H1 (cell line): ENCODE measurements around the gene FOXC1.

Experiments
- CHD2 ChIP-seq: IDR thresholded peaks from 2 replicates; pipeline ENCODE4 v1.6.1; 2012; ENCODE audit warnings: low read length, improper control_type of control experiment
- CTCF ChIP-seq, 3 experiments: IDR thresholded peaks; 1 replicate in 2 of 3; 2 replicates in 1 of 3; pipeline versions ENCODE4 v1.5.1 to v1.6.1; 2011; ENCODE audit warnings: low read length in 3 of 3, mild to moderate bottlenecking in 3 of 3, inconsistent platforms in 2 of 3, low read depth in 1 of 3, moderate library complexity in 1 of 3; ENCODE audit not compliant: insufficient read depth in 1 of 3; ENCODE audit errors: control extremely low read depth in 1 of 3
- EP300 ChIP-seq, 2 experiments: IDR thresholded peaks; 1 replicate in 1 of 2; 2 replicates in 1 of 2; pipeline ENCODE4 v1.6.1; 2011 to 2012; ENCODE audit warnings: low read depth in 2 of 2, low read length in 2 of 2, mild to moderate bottlenecking in 2 of 2, borderline replicate concordance in 1 of 2, inconsistent platforms in 1 of 2, moderate library complexity in 1 of 2
- KDM1A ChIP-seq: fragments of 200-600, 300-600 bp; sonication (generic); IDR thresholded peaks from 2 replicates; pipeline ENCODE4 v1.7.1; 2016; ENCODE audit warnings: mild to moderate bottlenecking, low read length, borderline replicate concordance
- MAFK ChIP-seq: IDR thresholded peaks from 2 replicates; pipeline ENCODE4 v1.6.1; 2012; ENCODE audit warnings: low read depth, mild to moderate bottlenecking, improper control_type of control experiment, low read length
- POLR2AphosphoS5 ChIP-seq: IDR thresholded peaks from 2 replicates; pipeline ENCODE4 v1.6.1; 2011; ENCODE audit warnings: low read depth, low read length
- SUZ12 ChIP-seq: fragments of 200-600 bp; sonication (generic); IDR thresholded peaks from 2 replicates; pipeline ENCODE4 v1.6.1; 2012; ENCODE audit warnings: mild to moderate bottlenecking, inconsistent platforms, low read length, moderate library complexity, mixed read lengths
- ZNF274 ChIP-seq: IDR thresholded peaks from 2 replicates; pipeline ENCODE4 v1.7.0; 2012; ENCODE audit warnings: low read length, borderline replicate concordance; ENCODE audit errors: extremely low read depth
- TF ChIP-seq, protein P1 (sequence below): IDR thresholded peaks from 2 replicates; pipeline ENCODE4 v1.6.1; 2012; ENCODE audit warnings: inconsistent platforms
- TF ChIP-seq, protein P2 (sequence below): IDR thresholded peaks from 2 replicates; pipeline ENCODE4 v1.6.1; 2012; ENCODE audit warnings: low read length, inconsistent platforms

DNA sequence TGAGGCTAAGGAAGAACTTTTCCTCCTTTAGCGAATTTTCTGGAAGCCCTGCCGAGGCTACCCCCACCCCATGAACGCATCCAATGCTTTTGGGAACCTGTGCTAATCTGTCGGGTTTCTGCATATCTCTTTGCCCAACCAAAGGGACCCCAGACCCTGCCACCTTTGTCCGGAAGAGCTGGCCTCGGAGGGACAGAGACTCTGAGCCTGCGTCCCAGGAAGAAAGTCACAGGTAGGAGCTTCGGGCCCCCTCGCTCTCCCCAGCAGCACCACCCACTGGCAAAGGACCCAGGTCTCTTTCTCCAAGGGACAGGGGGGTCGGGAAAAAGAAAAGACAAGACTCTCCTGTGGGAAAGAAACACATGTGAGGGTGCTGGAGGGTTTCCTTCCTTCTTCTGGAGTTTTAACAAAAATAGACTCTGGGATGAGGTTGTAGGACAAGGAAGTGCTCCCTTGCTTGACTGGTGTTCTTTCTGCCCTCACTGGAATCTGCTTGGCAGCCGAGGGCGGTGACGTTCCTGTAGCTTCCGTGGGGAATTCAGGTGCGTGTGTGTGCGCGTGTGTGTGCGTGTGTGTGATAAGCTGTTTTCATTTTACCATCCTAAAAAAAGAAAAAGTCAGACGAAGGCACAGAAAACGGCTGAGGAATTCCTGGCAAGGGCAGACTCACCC, 16.3 kb upstream of the FOXC1 start:
- TF ChIP-seq CTCF (IDR thresholded peaks at IDR 0.05; ENCODE audit: control extremely low read depth in 1 of 3, insufficient read depth in 1 of 3, low read depth in 1 of 3, low read length in 3 of 3) (no peak), SUZ12 (no peak), EP300 (IDR thresholded peaks at IDR 0.05; ENCODE audit: borderline replicate concordance in 1 of 2, low read depth in 2 of 2, low read length in 2 of 2) (no peak), POLR2AphosphoS5 (no peak), ZNF274 (no peak), KDM1A (no peak), CHD2 (no peak), MAFK (no peak)
- TF ChIP-seq, protein P1, sequence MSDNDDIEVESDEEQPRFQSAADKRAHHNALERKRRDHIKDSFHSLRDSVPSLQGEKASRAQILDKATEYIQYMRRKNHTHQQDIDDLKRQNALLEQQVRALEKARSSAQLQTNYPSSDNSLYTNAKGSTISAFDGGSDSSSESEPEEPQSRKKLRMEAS = no peak
- TF ChIP-seq, protein P2, sequence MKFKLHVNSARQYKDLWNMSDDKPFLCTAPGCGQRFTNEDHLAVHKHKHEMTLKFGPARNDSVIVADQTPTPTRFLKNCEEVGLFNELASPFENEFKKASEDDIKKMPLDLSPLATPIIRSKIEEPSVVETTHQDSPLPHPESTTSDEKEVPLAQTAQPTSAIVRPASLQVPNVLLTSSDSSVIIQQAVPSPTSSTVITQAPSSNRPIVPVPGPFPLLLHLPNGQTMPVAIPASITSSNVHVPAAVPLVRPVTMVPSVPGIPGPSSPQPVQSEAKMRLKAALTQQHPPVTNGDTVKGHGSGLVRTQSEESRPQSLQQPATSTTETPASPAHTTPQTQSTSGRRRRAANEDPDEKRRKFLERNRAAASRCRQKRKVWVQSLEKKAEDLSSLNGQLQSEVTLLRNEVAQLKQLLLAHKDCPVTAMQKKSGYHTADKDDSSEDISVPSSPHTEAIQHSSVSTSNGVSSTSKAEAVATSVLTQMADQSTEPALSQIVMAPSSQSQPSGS = no peak
